NCI-H2227 (cell line): ENCODE data around the gene CD53.
"Not testable (repeated sequence)": the region's sequence is repeated elsewhere in the genome, so short reads cannot be mapped to it uniquely, and the experiment has no call there.

Source experiments
- DNase-seq: peaks from one replicate; lab custom pipeline; 2025; ENCODE audit not compliant: unreplicated experiment; lab: John Stamatoyannopoulos, UW

Gene CD53

GRCh38 chr1:110914676-110915075, 41.7 kb downstream of the CD53 start:
- no peak for DNase-seq

GRCh38 chr1:110915804-110916203, 42.9 kb downstream of the CD53 start:
- DNase-seq, result no peak

DNA sequence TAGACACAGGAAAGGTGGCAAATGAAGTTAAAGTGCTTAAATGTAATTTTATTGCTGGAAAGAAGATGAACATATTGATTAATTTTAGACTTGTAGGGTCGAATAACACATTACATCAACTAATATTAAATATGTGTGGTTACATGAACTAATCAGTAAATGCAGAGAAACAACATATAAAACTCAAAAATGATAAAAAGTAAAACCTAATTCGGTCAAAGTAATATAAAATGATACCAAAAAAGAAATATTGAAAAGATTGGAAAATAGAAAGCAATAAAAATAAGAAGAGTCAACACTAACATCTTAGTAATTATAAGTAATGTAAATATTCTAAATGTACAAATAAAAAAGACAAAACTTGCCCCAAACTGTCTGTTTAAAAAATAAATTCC, 43.3 kb downstream of the CD53 start:
- no peak for DNase-seq

DNA sequence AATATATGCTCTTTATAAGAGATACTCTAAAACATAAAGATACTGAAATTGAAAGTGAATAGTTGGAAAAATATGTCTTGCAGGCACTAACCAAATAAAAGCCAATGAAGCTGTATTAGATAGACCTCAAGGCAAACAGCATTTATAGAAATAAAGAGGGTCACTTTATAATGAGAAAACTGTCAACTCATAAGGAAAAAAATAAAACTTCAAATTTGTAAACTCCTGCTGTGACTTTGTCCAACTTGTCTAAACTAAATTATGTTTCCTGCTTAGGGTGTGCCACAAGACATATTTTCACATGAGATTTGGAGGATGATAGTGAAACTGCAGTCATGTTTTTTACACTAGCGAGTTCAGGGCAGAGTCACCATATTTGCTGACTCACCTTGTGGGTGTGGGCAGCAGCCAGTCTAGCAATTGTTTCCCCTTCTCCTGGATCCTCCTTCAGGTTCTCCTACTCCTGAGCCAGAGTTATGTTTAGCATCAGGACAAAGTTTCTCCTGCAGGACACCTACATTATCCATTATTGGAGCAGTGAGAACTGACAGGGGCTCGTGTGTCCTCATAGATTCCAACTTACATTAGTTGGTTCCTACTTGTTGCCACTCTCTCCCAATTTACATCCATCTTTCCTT, 43.8 kb downstream of the CD53 start:
- no peak for DNase-seq

DNA sequence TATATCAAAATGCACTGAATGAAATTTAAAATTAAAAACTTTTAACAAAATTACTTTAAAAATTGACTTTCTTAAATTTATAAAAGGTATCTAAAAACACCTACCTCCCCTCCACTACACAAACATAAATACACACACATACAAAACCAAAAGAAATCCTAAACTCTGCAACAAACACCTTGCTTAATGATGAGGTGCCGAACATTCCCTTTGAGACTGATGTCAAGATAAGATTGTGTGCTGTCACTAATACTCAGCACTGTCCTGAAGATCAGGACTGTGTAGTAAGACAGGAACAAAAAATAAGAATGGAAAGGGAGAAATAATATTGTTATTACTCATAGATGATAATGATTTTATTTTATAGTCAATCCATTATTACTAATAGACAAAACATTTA, 45.1 kb downstream of the CD53 start:
- no peak for DNase-seq

- DNase-seq, result no peak
Observed at GRCh38 chr1:110921953-110922352, 49.0 kb downstream of the CD53 start.

- DNase-seq, result no peak
Observed at GRCh38 chr1:110927484-110928075, 54.6 kb downstream of the CD53 start.

GRCh38 chr1:110928191-110928590, 55.2 kb downstream of the CD53 start:
- no peak for DNase-seq

DNA sequence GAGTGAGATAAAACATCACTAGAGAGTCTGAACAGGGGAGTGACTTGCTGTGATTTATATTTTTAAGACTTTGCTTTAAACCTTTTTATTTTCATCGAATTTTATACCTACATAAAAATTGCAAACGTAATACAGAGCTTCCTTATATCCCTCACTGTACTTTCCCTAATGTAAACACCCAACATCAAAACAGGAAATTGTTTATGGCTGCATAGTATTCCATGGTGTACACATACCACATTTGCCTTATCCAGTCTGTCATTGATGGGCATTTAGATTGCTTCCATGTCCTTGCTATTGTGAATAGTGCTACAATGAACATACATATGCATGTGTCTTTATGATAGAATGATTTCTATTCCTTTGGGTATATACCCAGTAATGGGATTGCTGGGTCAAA, 56.0 kb downstream of the CD53 start:
- DNase-seq, result no peak

DNA sequence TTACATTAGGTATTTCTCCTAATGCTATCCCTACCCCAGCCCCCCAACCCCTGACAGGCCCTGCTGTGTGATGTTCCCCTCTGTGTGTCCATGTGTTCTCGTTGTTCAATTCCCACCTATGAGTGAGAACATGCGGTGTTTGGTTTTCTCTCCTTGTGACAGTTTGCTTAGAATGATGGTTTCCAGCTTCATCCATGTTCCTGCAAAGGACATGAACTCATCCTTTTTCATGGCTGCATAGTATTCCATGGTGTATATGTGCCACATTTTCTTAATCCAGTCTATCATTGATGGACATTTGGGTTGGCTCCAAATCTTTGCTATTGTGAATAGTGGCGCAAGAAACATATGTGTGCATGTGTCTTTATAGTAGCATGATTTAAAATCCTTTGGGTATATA, 58.1 kb downstream of the CD53 start:
- not testable (repeated sequence) for DNase-seq

DNA sequence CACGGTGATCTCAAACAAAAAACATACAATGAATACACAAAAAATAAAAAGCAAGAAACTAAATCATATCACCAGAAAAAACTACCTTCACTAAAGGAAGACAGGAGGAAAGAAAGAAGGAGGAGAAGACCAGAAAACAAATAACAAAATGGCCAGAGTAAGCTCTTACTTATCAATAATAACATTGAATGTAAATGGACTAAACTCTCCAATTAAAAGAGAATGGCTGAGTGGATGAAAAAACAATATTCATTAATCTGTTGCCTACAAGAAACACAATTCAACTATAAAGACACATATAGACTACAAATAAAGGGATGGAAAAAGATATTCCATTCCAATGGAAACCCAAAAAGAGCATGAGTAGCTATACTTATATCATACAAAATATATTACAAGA, 63.6 kb downstream of the CD53 start:
- no peak for DNase-seq

GRCh38 chr1:110944806-110945205, 71.9 kb downstream of the CD53 start:
- no peak for DNase-seq

DNA sequence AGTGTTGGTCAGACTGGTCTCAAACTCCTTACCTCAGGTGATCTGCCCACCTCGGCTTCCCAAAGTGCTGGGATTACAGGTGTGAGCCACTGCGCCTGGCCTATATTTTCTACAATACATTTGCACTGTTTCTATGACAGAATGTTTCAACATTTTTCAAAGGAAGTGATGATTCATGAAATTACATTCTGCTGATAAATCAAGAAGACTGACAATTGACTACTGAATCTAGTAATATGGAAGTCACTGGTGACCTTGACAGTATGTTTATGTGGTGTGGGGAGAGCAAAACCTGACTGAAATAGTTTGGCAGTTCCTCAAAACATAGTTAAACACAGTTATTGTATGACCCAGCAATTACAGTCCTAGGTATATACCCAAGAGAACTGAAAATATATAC, 72.7 kb downstream of the CD53 start:
- no peak for DNase-seq

DNA sequence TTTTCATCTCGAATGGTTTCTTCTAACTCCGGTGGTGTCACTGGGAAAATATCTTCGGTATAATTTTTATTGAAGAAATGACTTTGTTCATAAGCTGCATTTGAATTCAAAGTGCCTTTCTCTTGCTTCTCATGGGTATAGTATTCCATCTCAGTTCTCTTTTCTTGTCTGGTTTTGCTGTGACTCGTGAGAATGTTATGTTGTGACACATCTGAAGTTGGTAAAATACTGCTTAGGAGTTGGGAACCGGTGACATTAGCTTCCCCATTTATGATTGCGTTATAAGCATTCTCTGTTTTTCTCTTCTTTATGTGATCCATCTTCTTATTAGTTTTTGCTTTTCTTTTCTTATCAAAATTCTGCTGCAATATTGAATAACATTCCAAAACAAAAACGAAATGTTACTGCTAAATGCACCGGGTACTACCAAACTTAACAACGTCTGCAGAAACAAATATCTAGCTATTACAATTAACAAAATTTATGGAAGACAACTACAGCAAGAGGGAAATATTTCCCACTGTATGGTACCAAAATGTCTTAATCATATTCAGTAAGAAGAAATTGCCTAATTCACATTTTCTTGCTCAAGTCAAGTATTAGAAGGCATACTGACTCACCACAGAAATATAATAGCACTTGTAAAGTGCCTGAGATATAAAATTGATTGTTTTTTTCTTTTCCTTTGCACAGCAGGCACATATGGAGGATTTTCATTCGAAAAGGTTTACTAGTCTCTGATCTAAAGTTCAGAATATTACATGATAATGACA, 75.3 kb downstream of the CD53 start:
- DNase-seq, result no peak
